NCI-H1417 treated with DMSO at 0.1 percent for 48 hours (cell line): ENCODE results near the gene SPSB1.

Experiments
- DNase-seq: peaks from one replicate; lab custom pipeline; 2025; lab: John Stamatoyannopoulos, UW

SPSB1 gene

DNA sequence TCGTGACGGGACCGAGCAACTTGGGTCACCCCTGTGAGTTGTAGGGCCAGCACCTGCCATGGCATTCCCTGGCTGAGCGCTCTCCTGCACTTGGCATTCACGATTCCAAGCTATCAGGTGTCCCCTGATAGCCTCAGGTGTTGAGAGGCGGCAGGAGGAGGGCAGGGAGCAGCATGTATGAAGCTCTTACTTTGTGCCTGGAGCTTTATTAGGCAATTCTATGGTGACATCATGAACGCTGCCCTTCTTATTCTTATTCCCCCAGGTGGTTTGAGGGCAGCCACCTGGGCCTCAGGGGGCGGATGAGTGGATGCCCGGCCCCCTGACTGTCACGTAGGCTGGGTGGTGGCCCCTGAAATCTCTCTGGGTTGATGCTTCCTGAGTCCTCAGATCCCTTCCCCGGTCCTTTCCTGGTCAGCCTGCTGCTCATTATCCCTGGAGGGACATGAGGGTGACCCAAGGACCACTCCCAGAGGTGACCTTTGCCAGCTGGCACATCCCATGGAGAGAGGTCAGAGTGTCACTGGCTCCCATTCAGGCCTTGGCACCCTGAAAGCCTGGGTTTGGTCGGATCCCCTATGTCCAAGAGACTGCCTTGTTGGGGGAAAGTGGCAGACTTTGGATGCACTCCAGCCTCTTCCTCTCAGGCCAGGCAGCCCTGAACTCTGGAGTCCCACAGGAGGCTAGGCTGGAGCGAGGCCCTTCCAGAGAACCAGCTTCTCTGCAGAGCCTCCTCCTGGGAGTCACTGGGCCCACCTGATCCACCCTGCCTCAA lies 51.9 kb downstream of the SPSB1 start:
- no peak for DNase-seq

DNA sequence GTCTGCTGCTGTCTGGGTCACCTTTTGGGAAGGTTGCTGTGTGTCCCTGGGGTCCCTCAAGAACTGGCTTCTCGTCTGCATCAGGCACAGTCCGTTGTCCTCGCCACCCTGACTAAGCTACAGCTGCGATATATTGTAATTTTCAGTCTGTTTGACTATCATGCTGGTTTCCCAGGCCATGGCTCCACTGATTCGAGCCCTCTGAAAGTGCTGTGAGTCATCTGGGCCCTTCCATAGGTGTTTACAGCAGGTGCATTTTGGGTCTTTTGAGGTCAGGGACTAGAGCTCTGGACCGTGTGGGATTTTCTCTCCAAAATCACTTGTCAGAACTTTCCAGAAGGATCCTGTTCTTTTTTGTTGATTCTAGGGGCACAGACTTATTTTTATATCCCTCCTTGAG lies 52.8 kb downstream of the SPSB1 start:
- DNase-seq = no peak

DNA sequence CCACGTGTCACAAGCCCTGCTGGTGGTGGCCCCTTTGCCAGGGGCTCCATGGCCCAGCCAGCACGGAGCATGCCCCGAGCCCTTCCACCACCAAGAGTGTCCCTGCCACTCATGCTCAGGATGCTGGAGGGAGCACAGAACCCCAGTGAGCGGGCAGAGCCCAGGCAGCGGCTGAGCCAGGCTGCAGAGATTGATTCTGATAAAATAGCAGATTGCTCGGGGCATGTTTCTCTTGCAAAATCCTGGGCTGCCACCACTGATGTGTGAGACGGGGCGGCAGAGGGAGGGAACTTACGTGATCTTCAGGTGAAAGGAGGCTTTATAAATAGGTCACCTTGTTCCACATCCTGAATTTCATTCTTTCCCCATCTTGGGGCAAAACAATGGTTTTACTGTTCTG lies 53.2 kb downstream of the SPSB1 start:
- DNase-seq = no peak

DNA sequence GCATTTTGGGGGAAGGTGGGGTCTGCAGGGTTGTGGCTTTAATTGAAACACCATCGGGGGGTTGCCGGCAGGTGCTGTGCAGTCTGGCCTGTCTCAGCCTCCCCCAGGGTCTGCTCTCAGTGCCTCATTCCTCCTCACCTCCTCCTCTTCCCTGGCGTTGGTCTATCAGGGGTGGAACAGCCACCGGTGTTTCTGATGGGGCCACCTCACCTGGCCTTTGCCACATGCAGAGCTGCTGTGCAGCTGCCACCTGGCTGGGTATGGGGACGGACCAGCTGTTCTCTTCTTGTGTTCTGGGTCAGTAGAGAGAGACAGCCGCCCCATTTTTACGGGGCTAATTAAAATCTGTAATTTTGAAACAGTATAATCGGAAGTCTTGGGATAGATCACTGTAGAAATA lies 53.9 kb downstream of the SPSB1 start:
- no peak for DNase-seq

DNA sequence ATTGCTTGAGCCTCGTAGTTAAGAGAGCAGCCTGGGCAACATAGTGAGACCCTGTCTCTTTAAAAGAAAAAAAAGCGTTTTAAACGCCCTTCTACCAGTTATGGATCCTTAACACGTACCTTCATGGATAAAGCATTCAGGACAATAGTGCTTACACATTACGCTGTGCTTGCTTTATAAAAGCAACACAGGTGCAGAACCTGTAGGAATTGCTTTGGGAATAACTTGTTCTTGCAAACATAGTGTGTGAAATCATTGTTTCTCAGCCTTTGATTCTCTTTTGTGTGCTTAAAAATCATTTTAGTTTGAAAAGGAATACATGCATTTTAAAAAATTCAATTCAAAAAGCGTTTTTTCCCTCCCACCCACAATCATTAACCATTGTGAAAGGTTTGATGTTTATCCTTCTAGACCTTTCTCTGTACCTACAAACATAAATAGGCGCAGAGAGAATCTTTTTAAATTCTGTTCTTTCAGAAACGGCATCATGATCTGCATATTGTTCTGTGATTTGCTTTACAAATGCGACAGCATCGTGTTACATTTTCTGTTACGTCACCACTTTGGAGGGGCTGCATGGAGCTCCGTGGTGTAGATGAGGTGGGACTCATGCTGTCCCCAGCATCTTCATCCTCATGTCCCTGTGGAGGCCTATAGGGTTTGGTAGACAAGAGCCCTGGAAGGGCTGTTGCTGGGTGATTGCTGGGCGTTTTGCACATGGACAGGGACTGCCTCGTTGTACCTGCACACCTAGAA lies 54.6 kb downstream of the SPSB1 start:
- no peak for DNase-seq

DNA sequence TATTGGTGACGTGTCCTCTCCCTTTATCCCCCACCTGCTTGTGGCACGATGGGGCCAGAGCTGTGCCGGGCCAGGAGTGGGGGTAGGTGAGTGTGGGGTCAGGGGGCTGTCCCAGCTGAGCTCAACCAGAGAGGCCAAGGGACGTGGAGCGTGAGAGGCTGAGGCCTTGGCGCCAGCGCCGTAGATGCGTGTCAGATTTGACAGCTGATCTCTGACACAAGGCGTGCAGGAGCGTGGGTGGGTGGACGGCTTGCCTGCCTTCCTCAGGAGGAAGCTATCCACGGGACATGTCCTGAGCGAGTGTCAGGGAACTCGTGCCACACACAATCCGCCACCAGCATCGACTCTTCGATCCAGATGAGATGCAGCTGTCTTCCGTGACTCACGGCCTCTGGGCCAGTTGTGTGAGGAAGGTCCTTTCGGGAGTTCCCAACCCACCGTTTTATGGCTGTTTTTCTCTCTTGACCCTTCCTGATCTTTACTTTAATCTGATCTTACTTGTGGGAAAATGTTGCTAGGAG lies 56.7 kb downstream of the SPSB1 start:
- no peak for DNase-seq

DNA sequence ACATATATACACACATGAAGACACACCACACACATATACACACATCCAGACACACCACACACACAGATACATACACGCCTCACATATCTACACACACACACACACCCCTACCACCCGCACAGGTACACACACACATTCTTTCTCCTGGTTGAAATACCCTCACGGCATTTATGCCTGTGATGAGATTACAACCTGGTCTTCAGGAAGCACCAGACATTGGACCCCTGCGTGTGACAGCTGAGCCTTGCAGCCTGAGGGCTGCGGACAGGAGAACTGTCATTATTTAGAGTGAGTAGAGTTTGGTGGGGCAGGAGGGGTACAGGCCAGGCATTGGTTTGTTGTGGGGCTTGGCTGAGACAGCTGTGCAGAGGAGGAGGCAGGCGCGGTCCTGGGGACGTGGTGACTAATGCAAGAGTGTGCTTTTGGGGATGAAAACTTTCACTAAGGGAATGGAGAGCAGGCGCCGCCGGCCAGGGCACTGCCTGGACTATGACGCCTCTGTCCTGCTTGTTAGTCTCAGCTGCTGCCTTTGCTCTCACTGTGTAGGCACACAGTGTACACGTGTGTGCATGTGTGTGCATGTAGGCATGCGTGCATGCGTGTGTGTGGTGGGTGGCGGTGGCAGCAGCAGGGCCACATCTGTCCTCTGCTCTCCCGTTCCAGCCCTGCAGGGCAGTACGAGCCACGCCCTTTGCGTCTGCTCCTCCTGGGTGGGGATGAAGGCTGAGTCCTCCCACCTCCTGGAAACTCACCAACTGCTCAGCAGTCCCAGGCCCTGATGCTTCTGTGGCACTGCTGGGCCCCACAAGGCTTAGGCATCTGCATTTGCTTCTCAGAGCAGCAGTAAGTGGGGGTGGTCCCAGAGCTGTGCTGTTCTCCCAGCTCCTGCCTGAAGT lies 57.6 kb downstream of the SPSB1 start:
- DNase-seq = no peak

DNA sequence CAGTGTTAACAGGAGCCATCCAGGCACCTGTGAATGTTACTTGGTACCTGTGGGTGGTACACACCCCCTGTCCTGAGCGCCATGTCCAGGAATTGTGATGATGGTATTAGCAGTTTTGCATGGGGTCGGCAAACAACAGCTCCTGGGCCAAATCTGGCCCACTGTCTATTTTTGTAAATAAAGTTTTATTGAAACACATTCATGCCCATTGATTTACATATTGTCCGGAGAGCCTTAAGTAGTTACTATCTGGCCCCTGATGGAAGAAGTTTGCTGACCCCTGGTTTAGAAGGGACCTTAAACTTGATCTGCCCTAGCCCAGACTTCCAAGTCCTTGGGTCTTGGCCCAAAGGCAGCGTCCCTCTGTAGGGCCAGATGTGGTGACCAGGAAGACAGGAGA lies 58.3 kb downstream of the SPSB1 start:
- no peak for DNase-seq

DNA sequence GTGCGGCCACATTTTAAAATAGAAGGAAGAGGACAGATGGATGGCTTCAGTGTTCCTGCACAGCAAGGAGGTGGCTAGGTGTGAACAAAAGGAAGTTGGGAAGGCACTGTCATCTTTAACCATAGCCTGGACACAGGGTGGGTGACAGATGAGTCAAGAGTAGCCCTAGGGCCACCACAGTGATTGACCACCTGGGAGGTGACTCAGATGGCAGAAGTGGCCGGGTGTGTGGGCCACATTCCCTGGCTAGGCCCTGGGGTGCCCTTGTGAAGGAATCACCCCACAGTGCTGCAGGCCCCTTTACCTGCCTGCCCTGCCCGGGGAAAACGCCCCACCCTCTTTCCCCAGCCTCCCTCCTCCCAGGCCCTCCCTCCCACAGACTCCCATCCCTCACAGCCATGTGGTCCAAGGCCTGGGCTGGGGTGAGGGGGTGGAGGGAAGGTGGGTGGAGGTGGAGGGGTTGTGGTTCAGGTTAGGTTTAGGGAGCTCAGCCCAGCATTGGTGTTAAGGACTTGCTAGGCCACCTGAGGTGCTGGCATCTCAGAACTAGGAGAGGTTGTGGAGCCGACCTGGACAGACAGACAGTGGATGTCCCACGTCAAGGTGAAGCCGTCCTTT lies 59.1 kb downstream of the SPSB1 start:
- no peak for DNase-seq

DNA sequence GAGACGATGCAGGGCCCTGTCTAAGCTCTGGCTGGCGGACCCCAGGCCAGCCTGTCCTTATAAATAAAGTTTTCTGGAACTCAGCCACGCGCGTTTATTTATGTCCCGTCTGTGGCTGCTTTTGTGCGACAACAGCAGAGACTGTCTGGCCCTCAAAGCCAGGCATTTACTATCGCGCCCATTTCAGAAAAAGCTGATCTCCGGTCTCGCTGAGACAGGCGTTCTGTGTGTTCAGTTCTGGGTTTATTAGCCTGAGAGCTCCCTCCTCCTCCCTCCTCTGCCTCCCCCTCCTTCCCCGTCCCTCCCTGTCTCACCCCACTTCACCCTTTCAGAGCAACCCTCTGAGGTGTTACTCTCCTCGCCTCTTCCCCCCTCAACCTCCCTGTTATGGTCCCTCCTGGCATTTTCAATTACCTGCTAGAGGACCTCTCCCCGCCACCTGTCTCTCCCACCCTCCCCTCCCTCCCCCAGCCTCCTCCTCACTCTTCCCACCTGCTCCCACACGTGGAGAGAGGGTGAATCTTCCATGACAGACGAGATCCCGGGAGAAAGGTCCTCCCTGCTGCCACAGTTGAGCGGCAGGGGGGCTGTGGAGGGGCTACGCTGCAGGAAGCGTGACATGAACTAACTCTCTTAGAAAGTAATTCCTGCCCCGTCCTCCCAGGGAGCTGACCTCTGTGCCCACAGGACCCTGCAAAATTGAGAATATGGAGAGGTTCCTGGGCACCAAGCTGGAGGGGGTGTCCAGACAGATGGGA lies 59.9 kb downstream of the SPSB1 start:
- DNase-seq = no peak

DNA sequence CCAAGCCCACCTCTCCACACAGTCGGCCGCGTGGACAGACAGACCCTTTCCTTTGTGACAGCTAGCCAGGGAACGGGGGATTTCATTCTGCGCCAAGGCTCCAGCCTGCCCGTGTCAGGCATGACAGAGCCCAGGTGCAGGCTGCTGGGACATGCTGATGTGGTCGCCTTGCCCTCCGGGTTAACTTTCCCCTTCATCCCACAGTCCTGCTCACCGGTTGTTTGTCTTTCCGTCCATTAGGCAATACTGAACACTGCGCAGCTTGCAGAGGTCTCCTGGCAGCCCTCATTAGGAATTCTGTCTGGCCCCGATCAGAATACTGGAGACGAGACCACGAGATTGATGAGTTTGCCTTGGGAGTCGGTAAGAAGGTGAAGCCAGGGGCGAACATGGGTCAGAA lies 62.8 kb downstream of the SPSB1 start:
- DNase-seq = no peak

DNA sequence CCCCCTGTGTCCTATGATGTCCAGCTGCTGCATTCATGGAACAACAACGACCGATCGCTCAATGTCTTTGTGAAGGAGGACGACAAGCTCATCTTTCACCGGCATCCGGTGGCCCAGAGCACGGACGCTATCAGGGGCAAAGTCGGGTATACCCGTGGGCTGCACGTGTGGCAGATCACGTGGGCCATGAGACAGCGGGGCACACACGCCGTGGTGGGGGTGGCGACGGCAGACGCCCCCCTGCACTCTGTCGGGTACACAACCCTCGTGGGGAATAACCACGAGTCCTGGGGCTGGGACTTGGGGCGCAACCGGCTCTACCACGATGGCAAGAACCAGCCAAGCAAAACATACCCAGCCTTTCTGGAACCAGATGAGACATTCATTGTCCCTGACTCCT lies 63.3 kb downstream of the SPSB1 start:
- no peak for DNase-seq

DNA sequence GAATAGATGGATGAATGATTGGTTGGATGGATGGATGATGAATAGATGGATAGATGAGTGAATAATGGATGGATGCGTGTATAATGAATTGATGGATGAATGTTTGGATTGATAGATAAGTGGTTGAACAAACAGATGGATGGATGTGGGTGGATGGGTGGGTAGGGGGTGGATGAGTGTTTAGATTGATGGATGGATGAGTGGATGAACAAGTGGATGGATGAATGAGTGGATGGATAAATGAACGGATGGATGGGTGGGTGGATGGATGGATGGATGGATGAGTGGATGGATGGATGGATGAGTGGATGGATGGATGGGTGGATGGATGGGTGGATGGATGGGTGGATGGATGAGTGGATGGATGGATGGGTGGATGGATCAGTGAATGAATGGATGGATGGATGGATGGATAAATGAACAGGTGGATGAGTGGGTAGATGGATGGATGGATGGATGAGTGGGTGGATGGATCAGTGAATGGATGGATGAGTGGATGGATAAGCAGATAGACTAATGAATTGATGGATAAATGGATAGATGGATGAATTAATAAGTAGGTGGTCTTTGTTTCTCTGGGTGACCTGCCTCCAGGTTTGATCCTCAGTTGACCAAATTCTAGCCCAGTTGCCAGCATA lies 64.3 kb downstream of the SPSB1 start:
- DNase-seq = no peak

DNA sequence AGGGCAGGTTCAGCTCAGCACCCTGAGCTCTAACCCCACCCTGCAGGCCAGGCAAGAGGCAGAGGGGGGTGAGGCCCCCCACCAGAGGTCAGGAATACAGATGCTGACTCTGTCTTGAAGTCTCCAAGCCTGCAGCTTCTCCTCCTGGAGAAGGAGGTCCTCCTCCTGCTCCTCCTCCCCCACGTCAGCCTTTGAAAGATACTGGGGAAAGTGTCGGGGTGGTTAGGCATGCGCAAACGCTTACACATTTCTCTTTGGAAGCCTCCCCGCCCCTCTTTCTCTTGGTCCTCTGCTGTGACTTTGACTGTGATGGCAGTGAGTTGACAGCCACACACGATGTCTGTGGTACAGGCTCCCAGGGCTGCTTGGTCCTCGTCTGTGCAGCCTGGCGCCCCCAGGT lies 65.3 kb downstream of the SPSB1 start:
- DNase-seq = no peak

DNA sequence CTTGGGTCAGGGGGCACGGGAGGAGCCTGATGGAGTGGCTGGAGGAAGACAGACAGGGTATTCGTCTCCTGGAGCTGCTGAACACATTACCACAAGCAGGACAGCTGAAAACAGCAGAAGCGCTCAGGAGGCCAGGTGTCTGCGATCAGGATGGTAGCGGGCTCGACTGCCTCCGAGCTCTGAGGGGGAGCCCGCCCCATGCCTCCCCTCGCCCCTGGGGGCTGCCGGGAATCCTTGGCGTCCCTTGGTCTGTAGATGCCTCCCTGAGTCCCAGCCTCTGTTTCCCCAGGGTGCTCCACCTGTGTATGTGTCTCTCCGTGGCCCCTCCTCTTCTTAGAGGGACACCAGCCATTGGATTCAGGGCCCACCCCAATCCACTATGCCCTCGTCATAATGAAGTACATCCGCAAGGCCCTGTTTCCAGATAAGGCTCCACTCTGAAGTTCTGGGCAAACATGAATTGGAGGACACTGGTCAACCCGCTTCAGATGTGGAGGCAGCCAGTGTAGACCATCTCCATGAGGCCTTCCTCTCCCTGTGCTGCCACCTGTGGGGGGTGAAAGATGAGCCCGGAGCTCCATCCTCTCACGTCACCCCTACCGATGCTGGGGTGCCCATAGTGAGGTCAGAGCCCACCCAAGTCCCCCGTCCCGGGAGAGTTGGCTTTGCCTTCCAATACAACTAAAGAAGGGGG lies 67.8 kb downstream of the SPSB1 start:
- no peak for DNase-seq

DNA sequence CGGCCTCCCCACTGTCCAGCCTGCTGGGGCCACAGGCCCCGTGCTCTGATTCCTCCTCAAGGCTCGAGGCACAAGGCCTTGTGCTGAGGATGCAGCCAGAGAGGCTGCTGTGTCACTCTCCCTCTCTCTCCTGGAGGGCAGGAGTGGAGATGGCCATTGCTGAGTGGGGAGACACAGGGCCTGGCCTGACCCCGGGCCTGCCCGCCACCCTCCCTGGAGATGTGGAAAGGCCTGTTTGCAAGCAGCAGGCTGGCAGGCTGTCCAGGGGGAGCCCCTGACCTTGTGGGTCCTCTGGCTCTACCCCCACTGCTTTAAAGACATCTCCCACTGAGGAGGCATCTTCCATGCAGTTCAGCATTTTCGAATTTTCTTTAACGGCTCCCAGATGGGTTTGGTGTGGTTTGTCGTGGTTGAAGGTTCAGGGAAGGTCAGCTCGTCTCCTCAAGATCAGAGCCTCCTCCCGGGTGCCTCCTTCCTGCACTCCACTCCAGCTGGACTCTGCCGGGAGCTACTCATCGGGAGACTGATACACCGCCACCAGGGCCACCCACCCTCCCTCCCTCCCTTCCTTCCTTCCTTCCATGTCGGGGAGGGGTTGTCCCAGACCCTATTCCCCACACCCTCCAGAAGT lies 69.1 kb downstream of the SPSB1 start:
- DNase-seq = no peak

DNA sequence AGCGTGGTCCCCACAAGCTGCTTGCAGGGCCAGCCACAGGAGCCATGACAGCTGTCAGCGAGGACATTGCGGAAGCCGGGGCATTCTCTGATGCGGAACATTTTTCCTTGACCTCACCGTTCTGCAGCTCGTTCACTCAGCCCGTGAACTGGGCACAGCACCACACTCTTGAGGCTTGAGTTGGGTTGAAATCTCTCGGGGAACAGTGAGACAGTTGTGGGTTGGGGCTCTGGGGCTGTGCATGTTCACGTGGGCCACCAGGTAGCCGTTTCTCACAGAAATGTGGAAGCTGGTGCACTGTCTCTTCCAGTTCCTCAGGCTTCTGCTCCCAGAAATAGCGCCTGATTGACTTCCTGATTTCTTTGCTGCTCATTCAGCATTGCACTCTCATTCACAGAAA lies 69.8 kb downstream of the SPSB1 start:
- DNase-seq = no peak

DNA sequence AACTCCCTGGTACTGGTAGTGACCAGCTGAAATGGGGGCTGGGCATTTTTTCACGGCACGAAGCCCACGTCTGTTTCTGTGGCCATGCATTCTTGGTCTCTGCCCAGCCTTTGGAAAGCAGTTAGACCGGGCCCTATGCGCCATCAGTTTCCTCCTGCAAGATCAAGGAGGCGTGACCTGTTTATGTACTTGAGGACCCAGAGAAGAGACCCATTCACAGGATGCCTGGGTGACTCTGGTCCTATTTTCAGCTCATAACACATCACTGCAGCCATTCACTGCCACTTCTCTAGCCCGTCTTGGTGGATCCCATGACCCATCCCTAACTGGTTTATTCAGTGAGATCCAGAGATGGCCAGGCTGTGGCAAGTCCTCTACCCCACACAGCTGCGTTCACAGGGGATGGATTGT lies 70.4 kb downstream of the SPSB1 start:
- no peak for DNase-seq

DNA sequence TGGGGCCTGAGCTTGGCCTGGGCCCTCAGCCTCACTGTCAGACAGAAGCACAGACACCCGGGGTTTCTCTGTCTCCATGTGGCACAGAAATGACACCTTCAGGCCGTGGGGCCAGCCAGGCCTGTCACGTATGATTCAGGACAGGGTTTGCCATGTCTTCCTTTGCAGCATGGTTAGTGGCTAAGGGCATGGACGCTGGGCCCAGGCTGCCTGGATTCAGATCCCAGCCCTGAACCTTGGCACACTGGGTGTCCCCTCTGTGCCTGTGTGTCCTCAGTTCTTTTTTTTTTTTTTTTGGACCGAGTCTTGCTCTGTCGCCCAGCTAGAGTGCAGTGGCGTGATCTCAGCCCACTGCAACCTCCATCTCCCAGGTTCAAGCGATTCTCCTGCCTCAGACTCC lies 73.6 kb downstream of the SPSB1 start:
- no peak for DNase-seq
